B cell (primary cell): Measurements from ENCODE around the gene TSR2.

Experiments used
- CTCF ChIP-seq: fragments of 200-600 bp; IDR thresholded peaks from one replicate; pipeline ENCODE4 v1.8.0; 2022; ENCODE audit warnings: antibody characterized with exemption, mild to moderate bottlenecking
- EZH2 ChIP-seq: IDR thresholded peaks from 2 replicates; pipeline ENCODE4 v1.6.1; 2012; ENCODE audit warnings: borderline replicate concordance, low read depth, mild to moderate bottlenecking, moderate library complexity, low read length; ENCODE audit not compliant: insufficient read depth, poor library complexity, severe bottlenecking

DNA sequence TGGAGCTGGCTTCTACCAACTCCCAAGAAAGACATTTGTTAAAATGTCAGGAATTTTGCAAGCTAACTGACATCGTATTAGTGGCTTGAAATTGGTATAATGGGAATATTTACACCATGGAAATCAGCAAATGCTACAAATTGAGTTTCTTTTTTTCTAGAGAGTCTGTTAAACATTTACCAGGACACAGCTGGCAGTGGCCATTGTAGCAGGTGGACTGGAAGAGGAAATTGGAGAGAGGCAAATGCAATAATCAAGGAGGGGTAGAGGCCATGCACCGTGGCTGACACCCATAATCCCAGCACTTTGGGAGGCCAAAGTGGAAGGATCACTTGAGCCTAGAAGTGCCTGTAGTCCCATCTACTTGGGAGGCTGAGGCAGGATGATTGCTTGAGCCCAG is 32.9 kb upstream of the TSR2 start:
- TF ChIP-seq EZH2 (no peak), CTCF (no peak)
